Measurements from ENCODE around the gene POU6F2. TPM values are rescaled to one million over a fixed set of nuclear protein-coding genes. Genes with fewer than 3 reads are reported as not detected.

POU6F2 gene, protein sequence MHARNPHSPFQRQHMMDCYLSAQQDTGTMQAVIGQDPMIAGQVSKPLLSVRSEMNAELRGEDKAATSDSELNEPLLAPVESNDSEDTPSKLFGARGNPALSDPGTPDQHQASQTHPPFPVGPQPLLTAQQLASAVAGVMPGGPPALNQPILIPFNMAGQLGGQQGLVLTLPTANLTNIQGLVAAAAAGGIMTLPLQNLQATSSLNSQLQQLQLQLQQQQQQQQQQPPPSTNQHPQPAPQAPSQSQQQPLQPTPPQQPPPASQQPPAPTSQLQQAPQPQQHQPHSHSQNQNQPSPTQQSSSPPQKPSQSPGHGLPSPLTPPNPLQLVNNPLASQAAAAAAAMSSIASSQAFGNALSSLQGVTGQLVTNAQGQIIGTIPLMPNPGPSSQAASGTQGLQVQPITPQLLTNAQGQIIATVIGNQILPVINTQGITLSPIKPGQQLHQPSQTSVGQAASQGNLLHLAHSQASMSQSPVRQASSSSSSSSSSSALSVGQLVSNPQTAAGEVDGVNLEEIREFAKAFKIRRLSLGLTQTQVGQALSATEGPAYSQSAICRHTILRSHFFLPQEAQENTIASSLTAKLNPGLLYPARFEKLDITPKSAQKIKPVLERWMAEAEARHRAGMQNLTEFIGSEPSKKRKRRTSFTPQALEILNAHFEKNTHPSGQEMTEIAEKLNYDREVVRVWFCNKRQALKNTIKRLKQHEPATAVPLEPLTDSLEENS
- not detected in 2 replicates for total RNA-seq

DNA sequence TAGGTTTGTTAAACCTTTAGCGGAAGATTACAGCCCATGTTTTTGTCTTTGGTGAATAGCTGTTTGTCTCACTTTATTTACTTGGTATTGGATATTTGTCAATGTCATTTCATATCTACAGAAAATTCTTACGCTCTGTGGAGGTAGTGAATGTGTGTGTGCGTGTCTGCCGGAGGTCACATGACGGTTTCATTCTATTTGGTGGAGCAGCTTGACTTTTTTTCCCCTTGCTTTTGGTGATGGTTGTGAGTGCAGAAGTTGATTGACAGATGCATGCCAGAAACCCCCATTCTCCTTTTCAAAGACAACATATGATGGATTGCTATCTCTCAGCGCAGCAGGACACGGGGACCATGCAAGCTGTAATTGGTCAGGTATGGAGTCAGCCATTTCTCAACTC is at the start of gene POU6F2:
Gene POU6F2, plus strand, starts transcription at position 225 of the 400 bp plus-strand sequence. Its CDS starts 45 bp downstream, at position 270.

Other genes with a start within 250 kb of the POU6F2 start
- 27.6 and 28.5 TPM in 2 replicates for gene VPS41, start 68.7 kb upstream of the POU6F2 start, total RNA-seq